Measurements from ENCODE around the gene CIITA.

Gene CIITA

DNA sequence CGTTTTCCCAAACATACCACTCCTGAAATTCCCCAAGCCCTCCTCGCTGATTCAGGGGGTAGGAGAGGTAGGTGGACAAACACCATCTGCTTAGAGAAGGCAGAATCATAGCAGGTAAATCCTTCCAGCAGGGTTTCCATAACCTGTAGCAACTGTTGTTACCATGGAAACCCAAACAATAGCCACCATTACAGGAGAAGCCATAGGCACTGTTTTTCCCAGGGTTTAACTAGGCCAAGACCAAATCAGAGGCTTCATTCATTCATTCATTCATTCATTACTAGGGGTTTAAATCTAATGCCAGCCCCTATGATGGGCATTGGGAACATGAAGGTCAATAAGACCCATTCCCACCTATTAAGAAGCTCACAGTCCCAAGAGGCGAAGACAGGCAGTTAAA is 25.5 kb upstream of the CIITA start:
- H3K27me3 ChIP-seq (replicated peaks in 2 of 5; ENCODE audit: control insufficient read depth in 4 of 5, insufficient read depth in 5 of 5, low read length in 4 of 5), result no peaks in the 10 kb centered on the region
- CTCF ChIA-PET, result interaction anchor here (1.0 to 1.2 kb wide), 2 partner anchors 18 to 38 kb away, joined by 3 to 4 read pairs; no protein-coding TSS in a partner anchor
- H3K36me3 ChIP-seq (ENCODE audit: control insufficient read depth in 4 of 4, insufficient read depth in 4 of 4, low read length in 3 of 4), result no peaks in the 10 kb centered on the region
- H3K9me3 ChIP-seq (ENCODE audit: control extremely low read depth in 1 of 5, control insufficient read depth in 4 of 5, insufficient read depth in 2 of 5, low read depth in 1 of 5, low read length in 4 of 5), result no peaks in the 10 kb centered on the region
- peaks cover 17 to 44% (median 21%) of the 10 kb centered on the region in 4 experiments for H3K4me1 ChIP-seq (ENCODE audit: control extremely low read depth in 1 of 4, control insufficient read depth in 4 of 4, insufficient read depth in 4 of 4, low read length in 3 of 4)
- no peak overlapping the region for H3K4me3 ChIP-seq (ENCODE audit: control insufficient read depth in 1 of 7, extremely low read depth in 1 of 7, insufficient read depth in 4 of 7, low read depth in 2 of 7, low read length in 6 of 7)
- no CpG with 5 or more reads among the region's 3 CpGs for WGBS (ENCODE audit: insufficient coverage)
- POLR2A ChIA-PET, result no interaction called here
- H3K27ac ChIP-seq (ENCODE audit: insufficient read depth in 1 of 2, low read depth in 1 of 2, low read length in 2 of 2, poor library complexity in 1 of 2, severe bottlenecking in 2 of 2), result peak overlapping the region in 1 of 2 experiments; percentile 3
- DNase-seq, result no peak

- no peaks in the 10 kb centered on the region for H3K36me3 ChIP-seq (ENCODE audit: control insufficient read depth in 4 of 4, insufficient read depth in 4 of 4, low read length in 3 of 4)
- ChIA-PET CTCF (interaction anchor here (1.0 to 1.2 kb wide), 2 partner anchors 19 to 37 kb away, joined by 3 to 4 read pairs; no protein-coding TSS in a partner anchor), POLR2A (no interaction called here)
- H3K9me3 ChIP-seq (ENCODE audit: control extremely low read depth in 1 of 5, control insufficient read depth in 4 of 5, insufficient read depth in 2 of 5, low read depth in 1 of 5, low read length in 4 of 5), result no peaks in the 10 kb centered on the region
- H3K4me3 ChIP-seq (ENCODE audit: control insufficient read depth in 1 of 7, extremely low read depth in 1 of 7, insufficient read depth in 4 of 7, low read depth in 2 of 7, low read length in 6 of 7), result peak overlapping the region in 2 of 7 experiments; percentile 6 to 23
- H3K4me1 ChIP-seq (ENCODE audit: control extremely low read depth in 1 of 4, control insufficient read depth in 4 of 4, insufficient read depth in 4 of 4, low read length in 3 of 4), result peaks cover 9 to 37% (median 14%) of the 10 kb centered on the region in 4 experiments
- no peaks in the 10 kb centered on the region for H3K27me3 ChIP-seq (replicated peaks in 2 of 5; ENCODE audit: control insufficient read depth in 4 of 5, insufficient read depth in 5 of 5, low read length in 4 of 5)
- WGBS (ENCODE audit: insufficient coverage), result 0% methylated on average over 3 of the region's 4 CpGs
- no peak for DNase-seq
- H3K27ac ChIP-seq (ENCODE audit: insufficient read depth in 1 of 2, low read depth in 1 of 2, low read length in 2 of 2, poor library complexity in 1 of 2, severe bottlenecking in 2 of 2), result peak overlapping the region in 1 of 2 experiments; percentile 28
Observed at GRCh38 chr16:10852286-10852685, 24.7 kb upstream of the CIITA start.

DNA sequence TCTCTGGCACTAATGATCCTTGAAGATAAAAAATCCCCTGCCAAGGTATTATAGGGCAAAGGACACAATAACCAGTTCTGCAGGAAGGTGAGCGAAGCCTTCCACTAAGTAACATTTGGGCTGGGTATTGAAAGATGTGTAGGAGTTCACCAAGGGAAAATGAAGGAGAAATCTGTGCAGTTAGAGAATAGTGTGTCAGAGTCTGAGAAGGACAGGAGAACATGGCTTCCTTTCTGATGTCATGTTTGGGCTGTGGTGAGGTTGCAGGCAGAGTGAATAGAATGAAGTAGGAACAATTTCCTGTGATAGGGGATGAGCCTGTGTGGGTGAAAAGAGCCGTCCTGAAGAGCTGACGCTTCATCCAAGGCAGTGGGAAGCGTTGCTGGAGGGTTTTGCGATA is 24.1 kb upstream of the CIITA start:
- CTCF ChIA-PET, result interaction anchor here (1.2 kb wide), 1 partner anchor 20 kb away, joined by 4 read pairs; no protein-coding TSS in a partner anchor
- POLR2A ChIA-PET, result no interaction called here

GRCh38 chr16:10856042-10856441 is 21.0 kb upstream of the CIITA start:
- no peak for DNase-seq
- no peaks in the 10 kb centered on the region for H3K9me3 ChIP-seq (ENCODE audit: control extremely low read depth in 1 of 5, control insufficient read depth in 4 of 5, insufficient read depth in 2 of 5, low read depth in 1 of 5, low read length in 4 of 5)
- CTCF ChIA-PET, result no interaction called here
- 93% methylated on average over 2 of the region's 2 CpGs for WGBS (ENCODE audit: insufficient coverage)
- H3K4me1 ChIP-seq (ENCODE audit: control extremely low read depth in 1 of 4, control insufficient read depth in 4 of 4, insufficient read depth in 4 of 4, low read length in 3 of 4), result peaks cover 6 to 17% (median 9%) of the 10 kb centered on the region in 4 experiments
- no peak overlapping the region for H3K27ac ChIP-seq (ENCODE audit: insufficient read depth in 1 of 2, low read depth in 1 of 2, low read length in 2 of 2, poor library complexity in 1 of 2, severe bottlenecking in 2 of 2)
- no peaks in the 10 kb centered on the region for H3K27me3 ChIP-seq (replicated peaks in 2 of 5; ENCODE audit: control insufficient read depth in 4 of 5, insufficient read depth in 5 of 5, low read length in 4 of 5)
- H3K36me3 ChIP-seq (ENCODE audit: control insufficient read depth in 4 of 4, insufficient read depth in 4 of 4, low read length in 3 of 4), result no peaks in the 10 kb centered on the region
- no peak overlapping the region for H3K4me3 ChIP-seq (ENCODE audit: control insufficient read depth in 1 of 7, extremely low read depth in 1 of 7, insufficient read depth in 4 of 7, low read depth in 2 of 7, low read length in 6 of 7)
- POLR2A ChIA-PET, result no interaction called here

More for the DNA sequence above, 24.1 kb upstream of the CIITA start:
- Histone ChIP-seq H3K27me3 (replicated peaks in 2 of 5; ENCODE audit: control insufficient read depth in 4 of 5, insufficient read depth in 5 of 5, low read length in 4 of 5) (no peaks in the 10 kb centered on the region), H3K4me1 (ENCODE audit: control extremely low read depth in 1 of 4, control insufficient read depth in 4 of 4, insufficient read depth in 4 of 4, low read length in 3 of 4) (peaks cover 6 to 30% (median 9%) of the 10 kb centered on the region in 4 experiments), H3K9me3 (ENCODE audit: control extremely low read depth in 1 of 5, control insufficient read depth in 4 of 5, insufficient read depth in 2 of 5, low read depth in 1 of 5, low read length in 4 of 5) (no peaks in the 10 kb centered on the region), H3K4me3 (ENCODE audit: control insufficient read depth in 1 of 7, extremely low read depth in 1 of 7, insufficient read depth in 4 of 7, low read depth in 2 of 7, low read length in 6 of 7) (no peak overlapping the region), H3K27ac (ENCODE audit: insufficient read depth in 1 of 2, low read depth in 1 of 2, low read length in 2 of 2, poor library complexity in 1 of 2, severe bottlenecking in 2 of 2) (peak overlapping the region in 1 of 2 experiments; percentile 28), H3K36me3 (ENCODE audit: control insufficient read depth in 4 of 4, insufficient read depth in 4 of 4, low read length in 3 of 4) (no peaks in the 10 kb centered on the region)
- DNase-seq, result no peak
- 83% methylated on average over 4 of the region's 5 CpGs for WGBS (ENCODE audit: insufficient coverage)

- Histone ChIP-seq H3K4me3 (ENCODE audit: control insufficient read depth in 1 of 7, extremely low read depth in 1 of 7, insufficient read depth in 4 of 7, low read depth in 2 of 7, low read length in 6 of 7) (no peak overlapping the region), H3K36me3 (ENCODE audit: control insufficient read depth in 4 of 4, insufficient read depth in 4 of 4, low read length in 3 of 4) (no peaks in the 10 kb centered on the region), H3K27me3 (replicated peaks in 2 of 5; ENCODE audit: control insufficient read depth in 4 of 5, insufficient read depth in 5 of 5, low read length in 4 of 5) (no peaks in the 10 kb centered on the region), H3K9me3 (ENCODE audit: control extremely low read depth in 1 of 5, control insufficient read depth in 4 of 5, insufficient read depth in 2 of 5, low read depth in 1 of 5, low read length in 4 of 5) (no peaks in the 10 kb centered on the region), H3K4me1 (ENCODE audit: control extremely low read depth in 1 of 4, control insufficient read depth in 4 of 4, insufficient read depth in 4 of 4, low read length in 3 of 4) (peaks cover 0 to 7% (median 5%) of the 10 kb centered on the region in 4 experiments), H3K27ac (ENCODE audit: insufficient read depth in 1 of 2, low read depth in 1 of 2, low read length in 2 of 2, poor library complexity in 1 of 2, severe bottlenecking in 2 of 2) (no peak overlapping the region)
- POLR2A ChIA-PET, result no interaction called here
- CTCF ChIA-PET, result no interaction called here
- 100% methylated on average over 1 of the region's 1 CpG for WGBS (ENCODE audit: insufficient coverage)
- no peak for DNase-seq
Observed at GRCh38 chr16:10858203-10858602, 18.8 kb upstream of the CIITA start.

DNA sequence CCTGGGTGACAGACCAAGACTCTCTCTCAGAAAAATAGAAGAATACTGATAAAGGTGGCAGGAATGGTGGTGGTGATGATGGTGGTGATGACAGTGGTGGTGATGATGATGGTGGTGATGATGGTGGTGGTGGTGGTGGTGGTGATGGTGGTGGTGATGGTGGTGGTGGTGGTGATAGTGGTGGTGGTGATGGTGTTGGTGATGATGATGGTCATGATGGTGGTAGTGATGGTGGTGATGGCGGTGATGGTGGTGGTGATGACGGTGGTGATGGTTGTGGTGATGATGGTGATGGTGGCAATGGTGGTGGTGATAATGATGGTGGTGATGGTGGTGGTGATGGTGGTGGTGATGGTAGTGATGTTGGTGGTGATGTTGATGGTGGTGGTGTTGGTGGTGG is 18.0 kb upstream of the CIITA start:
- ChIA-PET CTCF (no interaction called here), POLR2A (no interaction called here)
- no CpG with 5 or more reads among the region's 2 CpGs for WGBS (ENCODE audit: insufficient coverage)

DNA sequence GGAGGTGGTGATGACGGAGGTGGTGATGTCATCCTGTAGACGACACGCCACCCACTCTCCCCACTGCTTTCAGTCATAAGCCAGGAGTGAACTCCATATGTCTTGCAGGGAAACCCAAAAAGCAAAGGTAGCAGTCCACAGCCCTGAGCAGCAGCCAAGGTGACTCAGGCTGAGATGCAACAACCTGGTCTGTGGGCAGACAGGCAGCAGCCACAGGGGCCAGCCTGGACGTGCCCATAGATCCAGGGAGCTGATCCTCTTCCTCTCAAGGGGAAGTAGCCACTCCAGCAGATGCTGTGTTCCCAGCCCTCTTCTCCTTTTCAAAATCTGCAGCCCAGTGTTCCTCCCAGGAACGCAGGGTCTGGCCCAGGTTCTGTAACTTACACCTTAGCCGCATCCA is 17.3 kb upstream of the CIITA start:
- Histone ChIP-seq H3K27ac (ENCODE audit: insufficient read depth in 1 of 2, low read depth in 1 of 2, low read length in 2 of 2, poor library complexity in 1 of 2, severe bottlenecking in 2 of 2) (no peak overlapping the region), H3K4me1 (ENCODE audit: control extremely low read depth in 1 of 4, control insufficient read depth in 4 of 4, insufficient read depth in 4 of 4, low read length in 3 of 4) (peaks cover 0 to 7% (median 5%) of the 10 kb centered on the region in 4 experiments), H3K36me3 (ENCODE audit: control insufficient read depth in 4 of 4, insufficient read depth in 4 of 4, low read length in 3 of 4) (no peaks in the 10 kb centered on the region), H3K27me3 (replicated peaks in 2 of 5; ENCODE audit: control insufficient read depth in 4 of 5, insufficient read depth in 5 of 5, low read length in 4 of 5) (no peaks in the 10 kb centered on the region), H3K4me3 (ENCODE audit: control insufficient read depth in 1 of 7, extremely low read depth in 1 of 7, insufficient read depth in 4 of 7, low read depth in 2 of 7, low read length in 6 of 7) (no peak overlapping the region), H3K9me3 (ENCODE audit: control extremely low read depth in 1 of 5, control insufficient read depth in 4 of 5, insufficient read depth in 2 of 5, low read depth in 1 of 5, low read length in 4 of 5) (no peaks in the 10 kb centered on the region)
- no peak for DNase-seq
- WGBS (ENCODE audit: insufficient coverage), result 89% methylated on average over 3 of the region's 6 CpGs
- CTCF ChIA-PET, result no interaction called here
- POLR2A ChIA-PET, result no interaction called here

More for the DNA sequence above, 18.0 kb upstream of the CIITA start:
- no peak for DNase-seq
- no peaks in the 10 kb centered on the region for H3K36me3 ChIP-seq (ENCODE audit: control insufficient read depth in 4 of 4, insufficient read depth in 4 of 4, low read length in 3 of 4)
- H3K9me3 ChIP-seq (ENCODE audit: control extremely low read depth in 1 of 5, control insufficient read depth in 4 of 5, insufficient read depth in 2 of 5, low read depth in 1 of 5, low read length in 4 of 5), result no peaks in the 10 kb centered on the region
- no peak overlapping the region for H3K4me3 ChIP-seq (ENCODE audit: control insufficient read depth in 1 of 7, extremely low read depth in 1 of 7, insufficient read depth in 4 of 7, low read depth in 2 of 7, low read length in 6 of 7)
- peaks cover 0 to 7% (median 5%) of the 10 kb centered on the region in 4 experiments for H3K4me1 ChIP-seq (ENCODE audit: control extremely low read depth in 1 of 4, control insufficient read depth in 4 of 4, insufficient read depth in 4 of 4, low read length in 3 of 4)
- H3K27me3 ChIP-seq (replicated peaks in 2 of 5; ENCODE audit: control insufficient read depth in 4 of 5, insufficient read depth in 5 of 5, low read length in 4 of 5), result no peaks in the 10 kb centered on the region
- H3K27ac ChIP-seq (ENCODE audit: insufficient read depth in 1 of 2, low read depth in 1 of 2, low read length in 2 of 2, poor library complexity in 1 of 2, severe bottlenecking in 2 of 2), result no peak overlapping the region
